GM18520 (cell line): ENCODE measurements around the gene CARD11.

ENCODE experiments used
- ATAC-seq: cut with Tn5 transposase; IDR thresholded peaks from one replicate; pipeline ENCODE4 v1.9.1; 2021; ENCODE audit not compliant: unreplicated experiment

The CARD11 gene

DNA sequence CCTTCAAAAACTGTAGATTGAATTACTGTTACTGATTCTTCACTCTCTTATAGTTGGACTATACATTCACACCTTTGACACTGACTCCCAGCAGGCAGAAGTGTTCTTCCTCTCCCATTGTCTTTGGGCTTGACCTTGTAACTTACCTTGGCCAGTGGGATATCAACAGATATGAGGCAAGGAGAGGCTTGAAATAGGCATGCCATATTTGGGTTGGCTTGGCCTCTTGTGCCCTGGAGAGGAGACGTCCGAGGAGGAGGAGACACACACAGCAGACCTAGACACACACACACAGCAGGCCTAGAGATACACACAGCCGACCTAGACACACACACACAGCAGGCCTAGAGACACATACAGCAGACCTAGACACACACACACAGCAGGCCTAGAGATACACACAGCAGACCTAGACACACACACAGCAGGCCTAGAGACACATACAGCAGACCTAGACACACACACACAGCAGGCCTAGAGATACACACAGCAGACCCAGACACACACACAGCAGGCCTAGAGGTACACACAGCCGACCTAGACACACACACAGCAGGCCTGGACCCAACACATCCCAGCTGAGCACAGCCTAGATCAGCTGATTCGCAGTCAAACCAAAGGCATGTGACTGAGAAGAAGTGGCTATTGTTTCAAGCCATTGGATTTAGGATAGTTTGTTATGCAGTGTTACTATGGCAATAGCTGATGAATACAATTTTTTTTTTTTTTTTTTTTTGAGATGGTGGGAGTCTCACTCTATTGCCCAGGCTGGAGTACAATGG is 187.1 kb downstream of the CARD11 start:
- no peak for ATAC-seq
